AG09309 (cell line): Measurements from ENCODE around the gene CROCC2.

Experiments
- DNase-seq: peaks from one replicate; pipeline ENCODE4 v3.0.0-alpha.2; 2010; ENCODE audit warnings: low read depth
- H3K4me3 ChIP-seq: 2 replicates; pipeline ENCODE4 v1.5.1; 2011; ENCODE audit warnings: mild to moderate bottlenecking, low read depth, low read length, moderate library complexity; ENCODE audit not compliant: control insufficient read depth
- CTCF ChIP-seq: IDR thresholded peaks from 2 replicates; pipeline ENCODE4 v1.5.1; 2011; ENCODE audit warnings: mild to moderate bottlenecking, low read depth, low read length, inconsistent platforms; ENCODE audit not compliant: insufficient read depth, control insufficient read depth; ENCODE audit errors: missing control alignments

Gene CROCC2

GRCh38 chr2:240906911-240907590, 915 bp downstream of the CROCC2 start:
- no peak overlapping the region for H3K4me3 ChIP-seq
- no peak for TF ChIP-seq CTCF
- DNase-seq = no peak

- no peak for TF ChIP-seq CTCF
- DNase-seq = no peak
- no peak overlapping the region for H3K4me3 ChIP-seq
Measured at GRCh38 chr2:240909216-240909974, 3.3 kb downstream of the CROCC2 start.

DNA sequence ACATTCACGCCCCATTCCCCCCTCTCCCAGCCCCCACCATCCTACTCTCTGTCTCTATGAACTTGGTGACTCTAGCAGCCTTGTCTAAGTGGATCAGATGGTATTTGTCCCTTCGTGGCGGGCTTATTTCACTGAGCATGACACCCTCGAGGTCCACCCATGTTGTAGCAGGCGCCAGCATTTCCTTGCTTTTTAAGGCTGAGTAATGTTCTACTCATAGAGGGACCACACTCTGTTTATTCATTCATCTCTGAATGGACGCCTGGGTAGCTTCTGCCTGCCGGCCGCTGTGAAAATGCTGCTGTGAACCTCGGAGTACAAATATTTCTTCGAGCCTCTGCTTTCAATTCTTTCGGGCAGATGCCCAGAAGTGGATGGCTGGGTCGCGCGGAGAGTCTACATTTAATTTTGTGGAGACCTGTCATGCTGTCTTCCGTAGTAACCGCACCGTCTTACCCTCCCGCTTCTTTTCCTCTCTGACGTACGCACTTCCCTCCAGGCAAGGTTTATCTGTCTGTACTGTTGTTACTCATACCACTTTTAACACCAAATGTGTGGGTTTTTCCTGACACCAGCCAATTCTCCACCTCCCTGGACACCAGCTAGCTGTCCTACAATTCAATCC, 5.6 kb downstream of the CROCC2 start:
- no peak overlapping the region for H3K4me3 ChIP-seq
- DNase-seq = peak; percentile 28
- TF ChIP-seq CTCF = no peak

DNA sequence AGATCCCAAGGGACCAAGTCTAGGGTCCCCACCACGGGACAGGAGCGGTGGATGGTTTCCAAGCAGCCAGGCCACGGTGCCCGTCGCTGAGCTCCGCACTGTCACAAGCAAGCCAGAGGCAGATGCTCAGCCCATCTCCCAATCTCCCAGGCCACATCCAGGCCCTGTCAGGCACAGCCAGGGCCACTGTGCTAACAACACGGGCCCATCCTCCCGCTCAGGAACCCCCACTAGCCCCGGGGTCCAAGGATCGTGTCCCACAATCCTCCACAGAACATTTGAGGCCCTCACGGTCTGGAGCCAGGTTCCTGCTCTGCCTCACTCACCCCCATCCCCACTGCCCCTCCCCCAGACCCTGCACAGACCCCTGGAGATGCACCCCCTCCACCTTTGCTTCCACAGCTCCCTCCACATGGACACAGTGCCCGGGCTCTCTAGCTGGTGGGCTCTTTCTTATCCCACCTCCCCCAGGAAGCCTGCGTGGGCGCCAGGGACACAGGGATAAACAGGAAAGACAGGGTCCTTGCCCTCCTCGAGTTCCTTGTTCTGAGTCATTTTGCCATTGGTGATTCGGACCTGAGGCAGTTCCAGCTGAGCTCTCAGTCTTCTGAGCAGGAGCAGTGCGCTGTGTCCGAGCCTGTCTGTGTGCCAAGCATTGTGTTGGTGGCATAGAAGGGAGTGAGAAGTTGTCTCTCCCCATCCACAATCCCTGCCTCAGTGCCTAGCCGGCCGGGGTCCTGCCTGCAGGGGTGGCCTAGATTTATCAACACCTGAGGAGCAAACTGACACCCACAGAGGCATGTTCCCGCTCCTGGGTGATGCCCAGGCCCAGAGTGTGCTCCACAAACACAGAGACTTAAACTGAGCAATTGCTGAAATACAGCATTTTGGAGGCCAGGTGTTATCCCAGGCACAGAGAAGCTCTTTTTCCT, 7.0 kb downstream of the CROCC2 start:
- no peak overlapping the region for H3K4me3 ChIP-seq
- no peak for DNase-seq
- TF ChIP-seq CTCF = no peak

- no peak for DNase-seq
- no peak overlapping the region for H3K4me3 ChIP-seq
- TF ChIP-seq CTCF = peak; percentile 88
Measured at GRCh38 chr2:240913810-240914644, 7.9 kb downstream of the CROCC2 start.
